GM19395 (cell line): ENCODE measurements around the gene YPEL3.
"Not testable (repeated sequence)": the region's sequence is repeated elsewhere in the genome, so short reads cannot be mapped to it uniquely, and the experiment has no call there.

Experiments
- ATAC-seq: cut with Tn5 transposase; IDR thresholded peaks from one replicate; pipeline ENCODE4 v1.9.1; 2021; ENCODE audit warnings: mild to moderate bottlenecking, moderate library complexity; ENCODE audit not compliant: unreplicated experiment

YPEL3 gene, protein sequence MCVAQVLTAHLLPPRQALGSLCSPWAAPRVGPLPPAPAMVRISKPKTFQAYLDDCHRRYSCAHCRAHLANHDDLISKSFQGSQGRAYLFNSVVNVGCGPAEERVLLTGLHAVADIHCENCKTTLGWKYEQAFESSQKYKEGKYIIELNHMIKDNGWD

DNA sequence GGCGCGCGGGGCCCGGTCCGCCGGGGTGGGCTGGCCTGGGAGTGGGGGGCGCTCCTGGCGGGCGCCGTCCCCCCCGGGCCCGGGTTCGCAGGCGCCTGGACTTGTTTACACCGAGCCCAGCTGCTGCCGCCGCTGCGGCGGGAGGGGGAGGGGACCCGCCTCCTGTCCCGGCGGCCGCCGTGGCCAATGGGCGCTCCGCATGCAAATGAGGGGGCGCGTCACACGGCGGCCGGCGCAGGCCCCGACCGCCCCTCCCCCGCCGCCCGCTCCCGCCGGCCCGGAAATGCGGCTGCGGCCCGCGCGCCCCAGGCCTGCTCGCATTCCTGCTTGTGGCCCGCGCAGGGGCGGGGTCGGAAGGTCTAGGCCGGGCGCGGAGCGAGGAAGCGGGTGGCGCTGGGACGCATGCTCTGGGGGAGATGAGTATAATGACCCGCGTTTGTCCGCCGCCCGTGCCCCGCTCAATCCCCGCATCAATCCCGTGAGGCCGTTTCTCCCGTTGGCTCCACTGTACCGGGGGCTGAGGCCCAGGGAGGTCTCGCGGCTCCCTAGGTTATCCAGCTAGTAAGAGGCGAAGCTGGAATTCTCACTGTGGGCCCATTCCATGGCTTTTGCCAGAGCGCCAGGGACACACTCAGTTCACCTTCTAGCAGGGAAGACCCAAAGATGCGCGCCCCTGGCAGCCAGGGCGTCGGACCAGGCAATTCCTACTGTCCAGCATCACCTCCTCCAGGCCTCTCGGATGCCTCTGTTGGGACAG is at the start of gene YPEL3:
TSS of gene YPEL3 (minus strand) at position 109 of the 757 bp plus-strand sequence. CDS start 731 bp downstream, outside the sequence.
- peak; percentile 40 for ATAC-seq

GRCh38 chr16:30145657-30146056 is 49.6 kb upstream of the YPEL3 start:
- no peak for ATAC-seq

- ATAC-seq = no peak
Observed at GRCh38 chr16:30144917-30145316, 48.9 kb upstream of the YPEL3 start.

DNA sequence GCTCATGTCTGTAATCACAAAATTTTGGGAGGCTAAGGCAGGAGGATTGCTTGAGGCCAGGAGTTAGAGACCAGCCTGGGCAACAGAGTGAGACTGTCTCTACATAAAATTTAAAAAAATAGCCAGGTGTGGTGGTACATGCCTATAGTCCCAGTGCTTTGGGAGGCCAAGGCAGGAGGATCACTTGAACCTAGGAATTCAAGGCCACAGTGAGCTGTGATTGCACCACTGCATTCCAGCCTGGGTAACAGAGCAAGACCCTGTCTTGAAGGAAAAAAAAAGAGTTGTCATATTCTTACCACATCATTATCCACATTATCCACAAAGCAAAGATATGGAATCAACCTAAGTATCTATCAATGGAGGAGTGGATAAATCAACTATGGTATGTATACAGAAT is 48.0 kb upstream of the YPEL3 start:
- no peak for ATAC-seq

DNA sequence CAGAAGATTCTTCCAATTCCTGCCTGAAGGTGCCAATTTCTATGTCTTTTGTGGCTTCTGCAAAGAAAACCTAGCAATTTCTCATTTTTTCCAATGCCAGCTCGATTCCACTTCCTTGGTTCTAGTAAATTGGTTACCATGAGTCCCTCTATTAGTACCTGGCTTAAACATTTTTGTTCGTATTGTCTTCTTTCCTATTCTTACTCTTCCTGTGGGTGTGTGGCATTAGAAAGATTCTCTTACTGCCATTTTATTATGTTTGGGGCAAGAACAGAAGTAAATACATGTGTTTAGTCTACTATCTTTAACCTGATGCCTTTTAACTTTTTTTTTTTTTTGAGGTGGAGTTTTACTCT is 47.3 kb upstream of the YPEL3 start:
- no peak for ATAC-seq

DNA sequence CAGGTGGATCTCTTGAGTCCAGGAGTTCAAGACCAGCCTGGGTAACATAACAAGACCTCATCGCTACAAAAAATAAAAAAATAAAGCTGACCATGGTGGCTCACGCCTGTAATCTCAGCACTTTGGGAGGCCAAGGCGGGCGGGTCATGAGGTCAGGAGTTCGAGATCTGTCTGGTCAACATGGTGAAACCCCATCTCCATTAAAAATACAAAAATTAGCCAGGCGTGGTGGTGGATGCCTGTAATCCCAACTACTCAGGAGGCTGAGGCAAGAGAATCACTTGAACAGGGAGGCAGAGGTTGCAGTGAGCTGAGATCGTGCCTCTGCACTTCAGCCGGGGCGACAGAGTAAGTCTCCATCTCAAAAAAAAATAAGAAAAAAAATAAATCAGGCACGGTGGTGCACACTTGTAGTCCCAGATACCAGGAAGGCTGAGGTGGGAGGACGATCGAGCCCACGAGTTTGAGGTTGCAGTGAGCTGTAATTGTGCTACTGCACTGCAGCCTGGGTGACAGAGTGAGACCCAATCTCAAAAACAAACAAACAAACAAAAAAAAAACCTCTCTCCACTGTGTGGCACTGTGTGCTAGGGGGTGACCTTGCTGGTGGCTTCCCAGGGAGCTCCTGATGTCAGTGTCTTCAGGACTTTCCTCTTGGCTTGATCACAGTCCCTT is 46.8 kb upstream of the YPEL3 start:
- no peak for ATAC-seq

GRCh38 chr16:30141750-30142149 is 45.7 kb upstream of the YPEL3 start:
- no peak for ATAC-seq

DNA sequence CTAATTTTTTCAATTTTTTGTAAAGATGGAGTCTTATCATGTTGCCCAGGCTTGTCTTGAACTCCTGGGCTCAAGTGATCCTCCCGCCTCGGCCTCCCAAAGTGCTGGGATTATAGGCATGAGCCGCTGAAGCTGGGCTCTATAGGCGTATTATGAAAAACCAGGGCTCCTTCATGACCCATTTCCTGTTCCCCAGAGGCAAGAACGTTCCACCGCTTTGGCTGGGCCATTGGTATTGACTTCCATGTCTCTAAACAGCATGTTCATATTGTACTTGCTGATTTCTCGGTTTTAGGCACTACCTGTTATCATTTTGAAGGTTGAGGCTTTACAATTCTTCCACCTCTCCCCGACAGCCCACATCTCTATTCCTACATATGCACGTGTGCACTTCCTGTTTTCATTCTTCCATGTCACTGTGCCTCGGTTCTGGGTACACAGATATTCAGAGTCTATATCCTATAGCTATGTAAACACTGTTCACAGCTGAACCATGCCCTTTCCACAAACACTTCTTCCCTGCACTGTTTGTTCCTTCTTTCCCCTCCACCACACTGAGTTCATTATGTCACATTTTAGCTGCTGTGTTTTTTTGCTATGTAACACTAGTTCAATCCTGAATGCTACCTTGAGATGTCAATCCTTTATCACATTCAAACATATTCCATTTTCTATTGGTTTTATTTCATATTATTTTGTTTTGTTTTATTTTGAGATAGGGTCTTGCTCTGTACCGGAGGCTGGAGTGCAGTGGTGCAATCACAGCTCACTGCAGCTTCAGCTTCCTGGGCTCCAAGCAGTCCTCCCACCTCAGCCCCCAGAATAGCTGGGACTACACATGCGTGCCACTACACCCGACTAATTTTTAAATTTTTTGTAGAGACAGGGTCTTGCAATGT is 43.8 kb upstream of the YPEL3 start:
- ATAC-seq = no peak

DNA sequence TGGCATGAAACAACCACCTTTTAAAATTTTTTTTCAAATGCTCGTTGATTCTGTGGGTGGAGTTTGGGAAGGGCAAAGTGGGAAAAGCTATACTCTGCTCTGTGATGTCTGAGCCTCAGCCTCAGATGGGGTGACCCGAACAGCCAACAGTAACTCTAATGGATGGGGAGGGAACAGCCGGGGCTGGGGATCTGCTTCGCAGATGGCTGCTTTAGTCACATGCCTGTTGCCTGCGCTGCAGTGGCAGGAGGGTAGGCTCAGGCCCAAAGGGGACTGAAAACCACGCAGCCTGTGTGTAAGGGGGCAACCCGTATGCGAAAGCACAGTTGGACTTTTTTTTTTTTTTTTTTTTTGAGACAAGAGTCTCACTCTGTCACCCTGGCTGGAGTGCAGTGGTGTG is 41.9 kb upstream of the YPEL3 start:
- no peak for ATAC-seq

GRCh38 chr16:30136971-30137605 is 41.1 kb upstream of the YPEL3 start:
- no peak for ATAC-seq

DNA sequence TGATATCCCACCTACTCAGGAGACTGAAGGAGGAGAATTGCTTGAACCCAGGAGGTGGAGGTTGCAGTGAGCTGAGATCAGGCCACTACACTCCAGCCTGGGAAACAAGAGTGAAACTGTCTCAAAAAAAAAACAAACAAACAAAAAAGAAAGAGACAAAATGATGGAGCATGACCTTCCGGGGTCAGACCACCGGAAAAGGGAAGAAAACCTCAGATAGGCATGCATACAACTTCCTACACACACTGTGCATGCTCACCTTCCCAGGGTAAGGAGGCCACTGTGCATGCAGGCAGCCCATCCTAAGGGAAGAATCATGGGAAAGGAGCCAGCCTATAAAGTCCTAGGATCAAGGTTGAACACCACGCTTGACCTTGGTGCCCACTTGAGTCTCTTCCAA is 36.6 kb upstream of the YPEL3 start:
- ATAC-seq = no peak

- ATAC-seq = no peak
Observed at GRCh38 chr16:30131869-30132475, 36.0 kb upstream of the YPEL3 start.

- ATAC-seq = no peak
Observed at GRCh38 chr16:30127993-30128392, 32.0 kb upstream of the YPEL3 start.

DNA sequence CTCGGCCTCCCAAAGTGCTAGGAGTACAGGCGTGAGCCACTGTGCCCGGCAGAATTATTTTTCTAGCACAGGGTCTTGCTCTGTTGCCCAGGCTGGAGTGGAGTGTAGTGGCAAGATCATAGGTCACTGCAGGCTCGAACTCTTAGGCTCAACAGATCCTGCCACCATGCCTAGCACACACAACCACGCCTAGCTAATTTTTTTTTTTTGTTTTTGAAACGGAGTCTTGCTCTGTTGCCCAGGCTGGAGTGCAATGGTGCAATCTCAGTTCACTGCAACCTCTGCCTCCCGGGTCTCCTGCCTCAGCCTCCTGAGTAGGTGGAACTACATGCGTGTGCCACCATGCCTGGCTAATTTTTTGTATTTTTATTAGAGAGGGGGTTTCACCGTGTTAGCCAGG is 29.7 kb upstream of the YPEL3 start:
- not testable (repeated sequence) for ATAC-seq

DNA sequence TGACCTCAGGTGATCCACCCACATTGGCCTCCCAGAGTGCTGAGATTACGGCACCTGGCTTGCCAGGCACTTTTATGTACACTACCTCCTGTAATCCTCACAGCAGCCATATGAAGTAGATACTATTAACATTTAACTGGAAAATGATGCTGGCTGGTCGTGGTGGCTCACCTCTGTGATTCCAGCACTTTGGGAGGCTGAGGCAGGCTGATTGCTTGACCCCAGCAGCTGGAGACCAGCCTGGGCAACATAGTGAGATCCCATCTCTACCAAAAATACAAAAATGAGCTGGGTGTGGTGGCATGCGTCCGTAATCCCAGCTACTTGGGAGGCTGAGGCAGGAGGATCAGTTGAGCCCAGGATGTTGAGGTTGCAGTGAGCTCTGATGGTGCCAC is 29.0 kb upstream of the YPEL3 start:
- no peak for ATAC-seq

DNA sequence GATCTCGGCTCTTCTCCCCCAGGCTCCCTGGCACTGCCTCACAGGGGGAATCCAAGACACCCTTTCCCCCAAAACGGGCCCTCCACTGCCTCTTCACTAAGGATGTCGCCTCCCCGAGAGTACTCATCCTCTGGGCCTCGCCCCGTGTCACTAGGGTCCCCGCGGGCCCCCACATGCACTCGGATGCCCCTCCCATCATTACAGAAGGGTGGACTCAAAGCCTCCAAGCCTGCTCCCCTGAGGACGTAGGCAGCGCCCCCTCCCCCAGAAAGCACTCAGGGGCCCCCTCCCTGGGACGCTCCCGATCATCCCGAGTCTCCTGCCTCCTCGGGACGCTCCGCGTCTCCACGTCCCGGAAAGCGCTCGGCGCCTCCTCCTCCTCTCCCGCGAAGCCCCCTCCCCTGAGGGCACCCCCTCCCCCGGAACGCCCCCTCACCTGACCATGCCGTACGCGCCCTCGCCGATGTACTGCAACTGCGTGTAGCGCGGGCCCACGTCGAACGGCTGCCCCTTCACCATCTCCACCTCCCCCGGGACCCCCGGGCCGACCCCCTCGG is 26.7 kb upstream of the YPEL3 start:
- no peak for ATAC-seq

- ATAC-seq = no peak
Observed at GRCh38 chr16:30121741-30122571, 25.9 kb upstream of the YPEL3 start.

- no peak for ATAC-seq
Observed at GRCh38 chr16:30120340-30121105, 24.5 kb upstream of the YPEL3 start.
